B cell (primary cell): ENCODE measurements around the gene DOCK3. TPM values are rescaled to one million over a fixed set of nuclear protein-coding genes. Genes with fewer than 3 reads are reported as not detected.

ENCODE experiments used
- ATAC-seq: fragments of 200-7000 bp; cut with Tn5 transposase; one replicate; pipeline ENCODE4 v1.10.0; 2021; ENCODE audit warnings: low read depth, mild to moderate bottlenecking, moderate number of reproducible peaks, moderate library complexity
- CTCF ChIA-PET: fragments of 350-600 bp; sonication (Branson Sonifier 250); formaldehyde crosslinking; loops from one replicate; lab custom pipeline; 2021; ENCODE audit warnings: antibody characterized with exemption, inconsistent platforms; lab: Charles Lee
- POLR2A ChIA-PET: fragments of 350-600 bp; sonication (Branson Sonifier 250); formaldehyde crosslinking; loops from one replicate; lab custom pipeline; 2021; ENCODE audit warnings: antibody characterized with exemption; lab: Charles Lee
- DNase-seq: peaks from one replicate; pipeline ENCODE4 v3.0.0; 2013
- H2AFZ ChIP-seq: 2 replicates; pipeline ENCODE4 v1.6.1; 2012; ENCODE audit warnings: mild to moderate bottlenecking, low read depth, low read length; ENCODE audit not compliant: insufficient read depth, poor library complexity, severe bottlenecking
- H3K27ac ChIP-seq, 2 donors: 1 replicate in 1 of 2; 2 replicates in 1 of 2; pipeline ENCODE4 v1.5.1; 2012 to 2013; ENCODE audit warnings: low read length in 2 of 2, mild to moderate bottlenecking in 2 of 2, moderate library complexity in 1 of 2
- H3K27me3 ChIP-seq, 4 experiments: fragments of 200-600 bp in 1 of 4; sonication (generic) in 1 of 4; replicated peaks in 1 of 4; 1 replicate in 2 of 4; 2 replicates in 2 of 4; pipeline versions ENCODE4 v1.6.1 to v1.7.0; 2013 to 2016; ENCODE audit warnings: low read length in 3 of 4, mild to moderate bottlenecking in 2 of 4, mixed read lengths in 1 of 4, moderate library complexity in 1 of 4; ENCODE audit not compliant: insufficient read depth in 4 of 4, control insufficient read depth in 3 of 4; ENCODE audit errors: control extremely low read depth in 1 of 4
- H3K36me3 ChIP-seq, 2 experiments: replicated peaks in 1 of 2; 1 replicate in 1 of 2; 2 replicates in 1 of 2; pipeline versions ENCODE4 v1.6.1 to v1.7.1; 2013; ENCODE audit warnings: low read length in 1 of 2; ENCODE audit not compliant: insufficient read depth in 2 of 2, control insufficient read depth in 1 of 2; ENCODE audit errors: control extremely low read depth in 1 of 2, extremely low read depth in 1 of 2
- H3K4me1 ChIP-seq, 2 donors: fragments of 200-600 bp in 1 of 2; sonication (generic) in 1 of 2; 1 replicate in 1 of 2; 2 replicates in 1 of 2; pipeline versions ENCODE4 v1.5.1 to v1.6.1; 2013 to 2017; ENCODE audit warnings: low read length in 2 of 2; ENCODE audit not compliant: control insufficient read depth in 2 of 2, insufficient read depth in 2 of 2
- H3K4me2 ChIP-seq: replicated peaks from 2 replicates; pipeline ENCODE3; 2012; ENCODE audit warnings: mild to moderate bottlenecking, low read depth, low read length; ENCODE audit not compliant: poor library complexity, severe bottlenecking
- H3K4me3 ChIP-seq, 5 experiments: fragments of 200-600 bp in 1 of 5; sonication (generic) in 1 of 5; 1 replicate in 3 of 5; 2 replicates in 2 of 5; pipeline versions ENCODE4 v1.5.1 to v1.7.0; 2011 to 2016; ENCODE audit warnings: low read length in 4 of 5, mild to moderate bottlenecking in 4 of 5, low read depth in 2 of 5, control low read depth in 1 of 5, moderate library complexity in 1 of 5; ENCODE audit not compliant: insufficient read depth in 1 of 5; ENCODE audit errors: control extremely low read depth in 1 of 5, extremely low read depth in 1 of 5
- H3K79me2 ChIP-seq: fragments of 200-600 bp; sonication (generic); one replicate; pipeline ENCODE4 v1.6.0; 2016; ENCODE audit warnings: low read length; ENCODE audit not compliant: control insufficient read depth, insufficient read depth
- H3K9ac ChIP-seq: fragments of 200-600 bp; sonication (generic); 2 replicates; pipeline ENCODE4 v1.6.1; 2017; ENCODE audit warnings: mild to moderate bottlenecking, low read length, moderate library complexity
- H3K9me3 ChIP-seq, 3 donors: one replicate each; pipeline versions ENCODE4 v1.6.1 to v1.7.1; 2013; ENCODE audit warnings: low read length in 2 of 3; ENCODE audit not compliant: control insufficient read depth in 2 of 3, insufficient read depth in 1 of 3; ENCODE audit errors: control extremely low read depth in 1 of 3
- H4K20me1 ChIP-seq: 2 replicates; pipeline ENCODE4 v1.6.0; 2012; ENCODE audit warnings: mild to moderate bottlenecking, low read length; ENCODE audit not compliant: insufficient read depth, control insufficient read depth, poor library complexity, severe bottlenecking
- H3K27ac Mint-ChIP-seq: one replicate; pipeline ENCODE4 v1.8.0; 2021; ENCODE audit warnings: mixed read lengths
- H3K27me3 Mint-ChIP-seq: one replicate; pipeline ENCODE4 v1.8.0; 2021; ENCODE audit warnings: mixed read lengths
- H3K4me1 Mint-ChIP-seq: one replicate; pipeline ENCODE4 v1.8.0; 2021; ENCODE audit warnings: mixed read lengths
- H3K4me3 Mint-ChIP-seq: one replicate; pipeline ENCODE4 v1.8.0; 2021; ENCODE audit warnings: mixed read lengths
- H3K9me3 Mint-ChIP-seq: one replicate; pipeline ENCODE4 v1.8.0; 2022; ENCODE audit warnings: mixed read lengths; ENCODE audit not compliant: insufficient read depth
- EZH2 ChIP-seq: IDR thresholded peaks from 2 replicates; pipeline ENCODE4 v1.6.1; 2012; ENCODE audit warnings: borderline replicate concordance, low read depth, mild to moderate bottlenecking, moderate library complexity, low read length; ENCODE audit not compliant: insufficient read depth, poor library complexity, severe bottlenecking
- WGBS: methylation state at CpG from one replicate; pipeline ENCODE4 v1.1.5; 2013; ENCODE audit warnings: missing lambda C conversion rate; ENCODE audit not compliant: insufficient coverage; 5-methylcytosine and 5-hydroxymethylcytosine counted together
- intact Hi-C: fragments of 100-400 bp; cut with micrococcal nuclease; formaldehyde crosslinking; loops from one replicate; pipeline ENCODE4 v1.10.0; 2022
- polyA plus RNA-seq: library from polyadenylated mRNA; depleted of rRNA; stranded (reverse); fragments of >200 nt; gene quantifications from 2 replicates; pipeline ENCODE4 v1.2.3, GENCODE V29; 2012
- total RNA-seq, 2 donors: library from RNA; stranded (reverse); fragments of 120-200 nt in 1 of 2; gene quantifications; 1 replicate in 1 of 2; 2 replicates in 1 of 2; pipeline versions ENCODE4 v1.2.3 to v1.2.4, GENCODE V29; 2013 to 2022
- TF ChIP-seq, protein P1 (sequence below): fragments of 200-600 bp; IDR thresholded peaks from one replicate; pipeline ENCODE4 v1.8.0; 2022; ENCODE audit warnings: antibody characterized with exemption, mild to moderate bottlenecking

Gene DOCK3
- total and polyA plus RNA-seq, 2 donors (not counting 1 experiment from before 2014, with no cell fraction given) = 0.06 to 0.30 TPM

DNA sequence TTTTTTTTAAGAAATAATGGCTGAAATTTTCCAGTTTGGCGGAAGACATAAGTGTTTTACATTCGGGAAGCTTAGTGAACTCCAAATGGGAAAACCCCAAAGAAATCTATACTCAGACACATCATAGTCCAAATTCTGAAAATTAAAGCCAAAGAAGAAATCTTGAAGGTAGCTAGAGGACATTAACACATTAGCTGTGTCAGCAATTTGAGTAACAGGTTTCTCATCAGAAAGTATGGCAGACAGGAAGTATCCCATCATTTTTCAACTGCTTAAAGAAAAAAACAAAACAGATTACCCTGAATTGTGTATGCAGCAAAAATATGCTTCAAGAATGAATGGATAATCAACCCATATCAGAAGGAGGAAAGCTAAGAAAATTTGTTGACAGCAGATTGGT, 261.7 kb downstream of the DOCK3 start:
- no CpG with 5 or more reads among the region's 2 CpGs for whole genome bisulfite sequencing
- intact Hi-C loops = no loop called here
- H3K9me3 ChIP-seq = peaks cover 0 to 7% (median 3%) of the 10 kb centered on the region in 3 donors
- H3K36me3 ChIP-seq = no peaks in the 10 kb centered on the region
- no peak for ATAC-seq
- H3K4me1 ChIP-seq = no peaks in the 10 kb centered on the region
- peaks cover 8% of the 10 kb centered on the region for H3K9me3 Mint-ChIP-seq
- H2AFZ ChIP-seq = no peak overlapping the region
- peaks cover 0 to 11% (median 4%) of the 10 kb centered on the region in 4 experiments for H3K27me3 ChIP-seq
- no peak overlapping the region for H3K4me3 ChIP-seq
- H3K79me2 ChIP-seq = no peaks in the 10 kb centered on the region
- no peak overlapping the region for H3K27ac Mint-ChIP-seq
- no peak overlapping the region for H3K4me3 Mint-ChIP-seq
- no peaks in the 10 kb centered on the region for H3K4me1 Mint-ChIP-seq
- POLR2A ChIA-PET = no interaction called here
- TF ChIP-seq, protein P1, sequence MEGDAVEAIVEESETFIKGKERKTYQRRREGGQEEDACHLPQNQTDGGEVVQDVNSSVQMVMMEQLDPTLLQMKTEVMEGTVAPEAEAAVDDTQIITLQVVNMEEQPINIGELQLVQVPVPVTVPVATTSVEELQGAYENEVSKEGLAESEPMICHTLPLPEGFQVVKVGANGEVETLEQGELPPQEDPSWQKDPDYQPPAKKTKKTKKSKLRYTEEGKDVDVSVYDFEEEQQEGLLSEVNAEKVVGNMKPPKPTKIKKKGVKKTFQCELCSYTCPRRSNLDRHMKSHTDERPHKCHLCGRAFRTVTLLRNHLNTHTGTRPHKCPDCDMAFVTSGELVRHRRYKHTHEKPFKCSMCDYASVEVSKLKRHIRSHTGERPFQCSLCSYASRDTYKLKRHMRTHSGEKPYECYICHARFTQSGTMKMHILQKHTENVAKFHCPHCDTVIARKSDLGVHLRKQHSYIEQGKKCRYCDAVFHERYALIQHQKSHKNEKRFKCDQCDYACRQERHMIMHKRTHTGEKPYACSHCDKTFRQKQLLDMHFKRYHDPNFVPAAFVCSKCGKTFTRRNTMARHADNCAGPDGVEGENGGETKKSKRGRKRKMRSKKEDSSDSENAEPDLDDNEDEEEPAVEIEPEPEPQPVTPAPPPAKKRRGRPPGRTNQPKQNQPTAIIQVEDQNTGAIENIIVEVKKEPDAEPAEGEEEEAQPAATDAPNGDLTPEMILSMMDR = no peak
- TF ChIP-seq EZH2 = no peak
- H3K27ac ChIP-seq = no peak overlapping the region
- H3K4me2 ChIP-seq = no peak overlapping the region
- no peaks in the 10 kb centered on the region for H4K20me1 ChIP-seq
- H3K27me3 Mint-ChIP-seq = peaks cover 38% of the 10 kb centered on the region
- no peak overlapping the region for H3K9ac ChIP-seq
- CTCF ChIA-PET = no interaction called here
- no peak for DNase-seq

- no peak overlapping the region for H3K27ac ChIP-seq
- intact Hi-C loops = no loop called here
- no peak overlapping the region for H2AFZ ChIP-seq
- no peaks in the 10 kb centered on the region for H3K9me3 Mint-ChIP-seq
- no CpG with 5 or more reads among the region's 2 CpGs for WGBS
- DNase-seq (no peak), ATAC-seq (no peak)
- no peaks in the 10 kb centered on the region for H3K79me2 ChIP-seq
- no peaks in the 10 kb centered on the region for H3K27me3 ChIP-seq
- no peaks in the 10 kb centered on the region for H3K9me3 ChIP-seq
- no peak overlapping the region for H3K27ac Mint-ChIP-seq
- H3K4me1 Mint-ChIP-seq = peaks cover 7% of the 10 kb centered on the region
- H3K4me3 ChIP-seq = no peak overlapping the region
- TF ChIP-seq, protein P1 = no peak
- TF ChIP-seq EZH2 = no peak
- no peak overlapping the region for H3K9ac ChIP-seq
- H3K27me3 Mint-ChIP-seq = peaks cover 21% of the 10 kb centered on the region
- H3K4me1 ChIP-seq = peaks cover 0 to 6% of the 10 kb centered on the region in 2 donors
- CTCF ChIA-PET = no interaction called here
- no peaks in the 10 kb centered on the region for H3K36me3 ChIP-seq
- no peak overlapping the region for H3K4me3 Mint-ChIP-seq
- POLR2A ChIA-PET = no interaction called here
- H3K4me2 ChIP-seq = no peak overlapping the region
- H4K20me1 ChIP-seq = no peaks in the 10 kb centered on the region
These were observed 272.7 kb downstream of the DOCK3 start for GRCh38 chr3:50947419-50947818.
